Lung (tissue), 12 donors: Measurements from ENCODE around the gene ST8SIA1. TPM values are rescaled to one million over a fixed set of nuclear protein-coding genes. Genes with fewer than 3 reads are reported as not detected.

Experiments
- ATAC-seq: fragments of 200-7000 bp; cut with Tn5 transposase; one replicate; pipeline ENCODE4 v1.9.1; 2020; ENCODE audit warnings: moderate number of reproducible peaks; ENCODE audit not compliant: insufficient read depth, low FRiP score
- DNase-seq, 3 donors: peaks; one replicate each; pipeline ENCODE4 v3.0.0-alpha.2; 2013 to 2017
- H3K27ac ChIP-seq, 2 donors: one replicate each; pipeline ENCODE4 v1.5.1; 2013; ENCODE audit warnings: mild to moderate bottlenecking in 2 of 2, moderate library complexity in 2 of 2, control low read depth in 1 of 2, inconsistent platforms in 1 of 2, low read depth in 1 of 2, low read length in 1 of 2
- H3K27me3 ChIP-seq, 3 donors: one replicate each; pipeline ENCODE4 v1.5.1; 2013; ENCODE audit warnings: low read length in 2 of 3; ENCODE audit not compliant: control insufficient read depth in 3 of 3, insufficient read depth in 3 of 3
- H3K36me3 ChIP-seq, 4 donors: one replicate each; pipeline ENCODE4 v1.5.1; 2013; ENCODE audit warnings: low read length in 4 of 4, mild to moderate bottlenecking in 1 of 4, moderate library complexity in 1 of 4; ENCODE audit not compliant: control insufficient read depth in 4 of 4, insufficient read depth in 4 of 4
- H3K4me1 ChIP-seq, 5 donors: one replicate each; pipeline ENCODE4 v1.5.1; 2013; ENCODE audit warnings: low read length in 5 of 5, mild to moderate bottlenecking in 2 of 5, moderate library complexity in 1 of 5; ENCODE audit not compliant: control insufficient read depth in 5 of 5, insufficient read depth in 5 of 5
- H3K4me3 ChIP-seq: one replicate; pipeline ENCODE4 v1.5.1; 2013; ENCODE audit warnings: mild to moderate bottlenecking, control low read depth, moderate library complexity
- H3K9ac ChIP-seq, 2 donors: one replicate each; pipeline ENCODE4 v1.5.1; 2013; ENCODE audit warnings: low read length in 2 of 2, control low read depth in 1 of 2; ENCODE audit not compliant: insufficient read depth in 1 of 2
- H3K9me3 ChIP-seq, 4 donors: one replicate each; pipeline ENCODE4 v1.5.1; 2013; ENCODE audit warnings: low read length in 3 of 4, mild to moderate bottlenecking in 1 of 4, moderate library complexity in 1 of 4; ENCODE audit not compliant: control insufficient read depth in 4 of 4, insufficient read depth in 3 of 4
- CTCF ChIP-seq: IDR thresholded peaks from 2 replicates; pipeline ENCODE4 v1.5.1; 2012; ENCODE audit warnings: mild to moderate bottlenecking; ENCODE audit errors: control extremely low read depth, extremely low read depth
- WGBS, 2 donors: extraction: QIAGEN DNeasy Blood & Tissue Kit; methylation state at CpG; one replicate each; pipeline ENCODE4 v1.1.7; 2013; 5-methylcytosine and 5-hydroxymethylcytosine counted together
- polyA plus RNA-seq, 2 donors: library from polyadenylated mRNA; stranded (reverse); fragments of 200-250 nt; gene quantifications; one replicate each; pipeline ENCODE4 v1.2.1, GENCODE V29; 2013
- total RNA-seq, 2 donors: library from RNA; depleted of rRNA in 1 of 2; stranded (reverse); fragments of >200 nt in 1 of 2; gene quantifications; one replicate each; pipeline ENCODE4 v1.2.1, GENCODE V29; 2014 to 2021
- donor health status: control.
- donor health status: control.
- donor health status: Bipolar disorder and iron deficiency.
- donor health status: healthy.
- donor health status: DM: yes; HTN: yes; CAD: no.

ST8SIA1 gene
- total and polyA plus RNA-seq, 4 donors: 1.2 to 20.9 (median 3.5) TPM

- DNase-seq (no peak), ATAC-seq (no peak)
- peaks cover 0 to 2% (median 0%) of the 10 kb centered on the region in 4 donors for H3K9me3 ChIP-seq
- no peak overlapping the region for H3K27ac ChIP-seq
- no peak overlapping the region for H3K4me3 ChIP-seq
- peaks cover 0 to 21% (median 3%) of the 10 kb centered on the region in 5 donors for H3K4me1 ChIP-seq
- H3K27me3 ChIP-seq: no peaks in the 10 kb centered on the region
- no peaks in the 10 kb centered on the region for H3K36me3 ChIP-seq
- WGBS, 2 donors: 40 to 48% methylated on average over 1 of the region's 1 CpG
- TF ChIP-seq CTCF: no peak
- no peak overlapping the region for H3K9ac ChIP-seq
Measured at GRCh38 chr12:22285846-22286245, 48.7 kb downstream of the ST8SIA1 start.

- Histone ChIP-seq H3K9ac (no peak overlapping the region), H3K4me1 (peaks cover 0 to 21% (median 3%) of the 10 kb centered on the region in 5 donors), H3K4me3 (no peak overlapping the region), H3K27ac (no peak overlapping the region), H3K36me3 (no peaks in the 10 kb centered on the region), H3K9me3 (peaks cover 0 to 2% (median 0%) of the 10 kb centered on the region in 4 donors), H3K27me3 (no peaks in the 10 kb centered on the region)
- WGBS, 2 donors: 22 to 32% methylated on average over 1 of the region's 1 CpG
- ATAC-seq (no peak), DNase-seq (peak in 1 of 3 donors; percentile 50)
- TF ChIP-seq CTCF: no peak
Measured at GRCh38 chr12:22284871-22285270, 49.6 kb downstream of the ST8SIA1 start.

- Histone ChIP-seq H3K27me3 (no peaks in the 10 kb centered on the region), H3K9ac (no peak overlapping the region), H3K4me3 (no peak overlapping the region), H3K4me1 (peaks cover 0 to 21% (median 3%) of the 10 kb centered on the region in 5 donors), H3K9me3 (peaks cover 0 to 2% (median 0%) of the 10 kb centered on the region in 4 donors), H3K36me3 (no peaks in the 10 kb centered on the region), H3K27ac (peak overlapping the region in 1 of 2 donors; percentile 47)
- no peak for TF ChIP-seq CTCF
- no peak for ATAC-seq
- 85 to 89% methylated on average over 4 of the region's 4 CpGs for WGBS, 2 donors
- DNase-seq: no peak
Measured at GRCh38 chr12:22283508-22283907, 51.0 kb downstream of the ST8SIA1 start.

- peak overlapping the region in 1 of 2 donors; percentile 43 for H3K9ac ChIP-seq
- H3K27ac ChIP-seq: peak overlapping the region in 1 of 2 donors; percentile 26
- H3K27me3 ChIP-seq: no peaks in the 10 kb centered on the region
- ATAC-seq: no peak
- H3K4me3 ChIP-seq: no peak overlapping the region
- DNase-seq: no peak
- no peak for TF ChIP-seq CTCF
- no peaks in the 10 kb centered on the region for H3K36me3 ChIP-seq
- H3K9me3 ChIP-seq: no peaks in the 10 kb centered on the region
- 50 to 57% methylated on average over 3 of the region's 3 CpGs for WGBS, 2 donors
- H3K4me1 ChIP-seq: peaks cover 0 to 21% (median 0%) of the 10 kb centered on the region in 5 donors
Measured at GRCh38 chr12:22283006-22283506, 51.5 kb downstream of the ST8SIA1 start.
